T1000 (cell line): ENCODE measurements around the gene FKRP.

Experiments used
- DNase-seq: peaks from one replicate; lab custom pipeline; 2025; ENCODE audit warnings: mixed read lengths; lab: John Stamatoyannopoulos, UW

FKRP gene

GRCh38 chr19:46719629-46720502 lies 26.0 kb upstream of the FKRP start:
- DNase-seq, result no peak

- DNase-seq, result no peak
These were observed 25.2 kb upstream of the FKRP start for GRCh38 chr19:46720503-46721239.

- no peak for DNase-seq
These were observed 24.4 kb upstream of the FKRP start for GRCh38 chr19:46721269-46722003.

- DNase-seq, result no peak
These were observed 23.9 kb upstream of the FKRP start for GRCh38 chr19:46722004-46722380.

GRCh38 chr19:46722421-46723022 lies 23.3 kb upstream of the FKRP start:
- DNase-seq, result no peak

GRCh38 chr19:46723023-46723461 lies 22.8 kb upstream of the FKRP start:
- no peak for DNase-seq

GRCh38 chr19:46723471-46723870 lies 22.4 kb upstream of the FKRP start:
- DNase-seq, result no peak

GRCh38 chr19:46724468-46724867 lies 21.4 kb upstream of the FKRP start:
- no peak for DNase-seq

GRCh38 chr19:46725036-46725820 lies 20.6 kb upstream of the FKRP start:
- no peak for DNase-seq

- no peak for DNase-seq
These were observed 19.9 kb upstream of the FKRP start for GRCh38 chr19:46725859-46726393.

GRCh38 chr19:46726551-46726950 lies 19.3 kb upstream of the FKRP start:
- no peak for DNase-seq

- no peak for DNase-seq
These were observed 18.8 kb upstream of the FKRP start for GRCh38 chr19:46726971-46727501.

- no peak for DNase-seq
These were observed 18.1 kb upstream of the FKRP start for GRCh38 chr19:46727757-46728156.

- DNase-seq, result no peak
These were observed 17.6 kb upstream of the FKRP start for GRCh38 chr19:46728208-46728607.

GRCh38 chr19:46728693-46729339 lies 17.0 kb upstream of the FKRP start:
- DNase-seq, result peak; percentile 29

GRCh38 chr19:46729696-46730095 lies 16.2 kb upstream of the FKRP start:
- no peak for DNase-seq

GRCh38 chr19:46730187-46730586 lies 15.7 kb upstream of the FKRP start:
- no peak for DNase-seq

- DNase-seq, result no peak
These were observed 15.3 kb upstream of the FKRP start for GRCh38 chr19:46730595-46730994.

GRCh38 chr19:46731007-46731501 lies 14.8 kb upstream of the FKRP start:
- peak; percentile 63 for DNase-seq

GRCh38 chr19:46731584-46731983 lies 14.3 kb upstream of the FKRP start:
- DNase-seq, result no peak
